Measurements from ENCODE around the gene FOXP2.

Gene FOXP2

GRCh38 chr7:114459574-114459973, 45.0 kb downstream of the FOXP2 start:
- TF ChIP-seq BACH2 (CRISPR knock-in tag; IDR thresholded peaks at IDR 0.05; ENCODE audit: borderline replicate concordance), result no peak
- TF ChIP-seq, protein P1, sequence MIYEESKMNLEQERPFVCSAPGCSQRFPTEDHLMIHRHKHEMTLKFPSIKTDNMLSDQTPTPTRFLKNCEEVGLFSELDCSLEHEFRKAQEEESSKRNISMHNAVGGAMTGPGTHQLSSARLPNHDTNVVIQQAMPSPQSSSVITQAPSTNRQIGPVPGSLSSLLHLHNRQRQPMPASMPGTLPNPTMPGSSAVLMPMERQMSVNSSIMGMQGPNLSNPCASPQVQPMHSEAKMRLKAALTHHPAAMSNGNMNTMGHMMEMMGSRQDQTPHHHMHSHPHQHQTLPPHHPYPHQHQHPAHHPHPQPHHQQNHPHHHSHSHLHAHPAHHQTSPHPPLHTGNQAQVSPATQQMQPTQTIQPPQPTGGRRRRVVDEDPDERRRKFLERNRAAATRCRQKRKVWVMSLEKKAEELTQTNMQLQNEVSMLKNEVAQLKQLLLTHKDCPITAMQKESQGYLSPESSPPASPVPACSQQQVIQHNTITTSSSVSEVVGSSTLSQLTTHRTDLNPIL (CRISPR knock-in tag; IDR thresholded peaks at IDR 0.05; ENCODE audit: low read depth), result no peak
- no peak for TF ChIP-seq POU6F1 (CRISPR knock-in tag; IDR thresholded peaks at IDR 0.05; ENCODE audit: borderline replicate concordance, low read depth)
- no peak for TF ChIP-seq PATZ1 (CRISPR knock-in tag; IDR thresholded peaks at IDR 0.05; ENCODE audit: borderline replicate concordance)
- no peak for TF ChIP-seq ZFP3 (CRISPR knock-in tag; IDR thresholded peaks at IDR 0.05)
- no peak for TF ChIP-seq SNAI2 (CRISPR knock-in tag; IDR thresholded peaks at IDR 0.05)
- TF ChIP-seq TCF4 (CRISPR knock-in tag; IDR thresholded peaks at IDR 0.05; ENCODE audit: borderline replicate concordance), result no peak
- TF ChIP-seq ZNF565 (CRISPR knock-in tag; conservative IDR thresholded peaks at IDR 0.05; ENCODE audit: low read depth), result no peak
- TF ChIP-seq ZC3H10 (CRISPR knock-in tag; IDR thresholded peaks at IDR 0.05), result no peak
- TF ChIP-seq OSR1 (CRISPR knock-in tag; IDR thresholded peaks at IDR 0.05), result no peak
- TF ChIP-seq ARNTL (CRISPR knock-in tag; IDR thresholded peaks at IDR 0.05; ENCODE audit: borderline replicate concordance, low read depth), result no peak
- TF ChIP-seq TOX (CRISPR knock-in tag; IDR thresholded peaks at IDR 0.05; ENCODE audit: borderline replicate concordance), result no peak
- TF ChIP-seq ISL1 (CRISPR knock-in tag; IDR thresholded peaks at IDR 0.05), result no peak
- no peak for TF ChIP-seq CSDC2 (CRISPR knock-in tag; IDR thresholded peaks at IDR 0.05)
- no peak for TF ChIP-seq ZNF70 (CRISPR knock-in tag; IDR thresholded peaks at IDR 0.05)
- no peak for TF ChIP-seq ZNF8 (CRISPR knock-in tag; IDR thresholded peaks at IDR 0.05)
- no peak for TF ChIP-seq ESRRG (CRISPR knock-in tag; IDR thresholded peaks at IDR 0.05)
- no peak for ATAC-seq

DNA sequence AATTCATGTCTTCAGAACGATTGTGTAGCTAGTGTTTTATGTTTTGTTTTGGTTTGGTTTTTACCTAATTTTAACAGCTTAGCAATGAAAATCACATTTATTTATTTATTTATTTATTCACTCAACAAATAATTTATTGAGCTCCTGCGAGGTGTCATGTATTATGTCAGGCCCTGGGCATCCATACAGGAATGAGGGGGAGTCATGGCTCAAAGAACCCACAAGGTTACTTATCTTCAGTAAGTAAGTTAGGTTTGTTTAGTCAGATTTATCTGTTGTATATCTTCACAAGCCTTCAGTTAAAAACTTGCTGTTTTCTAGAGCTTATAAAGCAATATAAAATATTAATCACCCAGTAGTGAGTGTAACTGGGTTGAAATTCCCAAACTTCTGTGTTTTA, 45.4 kb downstream of the FOXP2 start:
- ATAC-seq, result no peak

DNA sequence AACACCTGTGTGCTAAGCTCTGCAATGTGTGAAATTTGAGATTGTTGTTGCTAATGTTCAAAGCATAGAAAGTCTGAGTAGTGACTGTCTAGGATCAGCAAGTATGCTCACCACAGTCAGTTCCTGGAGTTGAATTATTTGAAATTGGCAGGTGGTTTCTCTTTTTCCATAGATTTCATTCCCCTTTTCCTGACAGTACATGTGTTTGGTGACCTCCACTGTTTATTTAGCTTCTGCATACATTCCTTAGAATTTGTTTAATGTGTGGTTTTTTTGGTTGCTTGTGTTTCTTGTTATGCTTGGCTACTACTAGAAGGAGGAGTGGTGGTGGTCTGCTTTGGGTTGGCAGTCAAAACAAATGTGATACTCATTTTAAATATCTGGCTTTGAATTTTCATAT, 52.3 kb downstream of the FOXP2 start:
- TF ChIP-seq SNAI2 (CRISPR knock-in tag; IDR thresholded peaks at IDR 0.05) (no peak), ZNF8 (CRISPR knock-in tag; IDR thresholded peaks at IDR 0.05) (no peak), BACH2 (CRISPR knock-in tag; IDR thresholded peaks at IDR 0.05; ENCODE audit: borderline replicate concordance) (no peak), ZNF70 (CRISPR knock-in tag; IDR thresholded peaks at IDR 0.05) (no peak), PPARA (CRISPR knock-in tag; IDR thresholded peaks at IDR 0.05; ENCODE audit: borderline replicate concordance) (no peak), PATZ1 (CRISPR knock-in tag; IDR thresholded peaks at IDR 0.05; ENCODE audit: borderline replicate concordance) (no peak), CSDC2 (CRISPR knock-in tag; IDR thresholded peaks at IDR 0.05) (no peak), ZFP3 (CRISPR knock-in tag; IDR thresholded peaks at IDR 0.05) (no peak), RARB (CRISPR knock-in tag; IDR thresholded peaks at IDR 0.05) (no peak), GLIS3 (CRISPR knock-in tag; IDR thresholded peaks at IDR 0.05) (no peak), ARNTL (CRISPR knock-in tag; IDR thresholded peaks at IDR 0.05; ENCODE audit: borderline replicate concordance, low read depth) (no peak)
- TF ChIP-seq, protein P1 (CRISPR knock-in tag; IDR thresholded peaks at IDR 0.05; ENCODE audit: low read depth), result no peak
- ATAC-seq, result no peak

More for the DNA sequence above, 45.4 kb downstream of the FOXP2 start:
- no peak for TF ChIP-seq CSDC2 (CRISPR knock-in tag; IDR thresholded peaks at IDR 0.05)

DNA sequence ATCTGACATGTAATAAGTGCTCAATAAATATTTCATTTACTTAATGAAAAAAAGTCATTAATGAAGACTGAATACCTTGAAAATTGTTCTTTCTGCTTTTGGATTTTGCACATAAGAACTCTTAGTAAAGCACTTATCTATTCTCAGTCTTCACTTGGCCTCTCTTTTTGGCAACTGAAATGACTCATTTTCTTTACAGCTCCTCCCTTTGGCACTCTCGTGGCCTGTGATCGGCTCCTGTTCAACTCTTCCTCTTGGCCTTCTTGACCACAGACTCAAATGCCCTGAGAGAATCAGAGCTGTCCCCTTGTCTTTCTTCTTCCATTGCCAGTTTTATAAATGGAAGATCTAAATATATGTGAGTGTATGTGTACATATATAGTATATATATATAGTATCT, 54.2 kb downstream of the FOXP2 start:
- no peak for ATAC-seq
- TF ChIP-seq CSDC2 (CRISPR knock-in tag; IDR thresholded peaks at IDR 0.05), result no peak
- no peak for TF ChIP-seq ZNF8 (CRISPR knock-in tag; IDR thresholded peaks at IDR 0.05)
- no peak for TF ChIP-seq ARNTL (CRISPR knock-in tag; IDR thresholded peaks at IDR 0.05; ENCODE audit: borderline replicate concordance, low read depth)
- TF ChIP-seq CSRNP3 (CRISPR knock-in tag; IDR thresholded peaks at IDR 0.05), result no peak
- no peak for TF ChIP-seq ESRRG (CRISPR knock-in tag; IDR thresholded peaks at IDR 0.05)
- TF ChIP-seq SNAI2 (CRISPR knock-in tag; IDR thresholded peaks at IDR 0.05), result no peak
- no peak for TF ChIP-seq RARB (CRISPR knock-in tag; IDR thresholded peaks at IDR 0.05)
- TF ChIP-seq ZFP30 (CRISPR knock-in tag; IDR thresholded peaks at IDR 0.05), result no peak
- no peak for TF ChIP-seq TSHZ2 (CRISPR knock-in tag; IDR thresholded peaks at IDR 0.05)
- no peak for TF ChIP-seq ZNF70 (CRISPR knock-in tag; IDR thresholded peaks at IDR 0.05)
- TF ChIP-seq GLIS3 (CRISPR knock-in tag; IDR thresholded peaks at IDR 0.05), result no peak
- no peak for TF ChIP-seq OSR1 (CRISPR knock-in tag; IDR thresholded peaks at IDR 0.05)
- TF ChIP-seq TCF4 (CRISPR knock-in tag; IDR thresholded peaks at IDR 0.05; ENCODE audit: borderline replicate concordance), result no peak
